NCI-H526 (cell line): ENCODE results near the gene CACNA1B.

Source experiments
- DNase-seq, 2 experiments: peaks; one replicate each; lab custom pipeline; 2025; lab: John Stamatoyannopoulos, UW

The CACNA1B gene

GRCh38 chr9:138040446-138041430, 163.2 kb downstream of the CACNA1B start:
- DNase-seq = no peak

GRCh38 chr9:138042146-138042545, 164.6 kb downstream of the CACNA1B start:
- DNase-seq = no peak

GRCh38 chr9:138042640-138043039, 165.1 kb downstream of the CACNA1B start:
- no peak for DNase-seq

DNA sequence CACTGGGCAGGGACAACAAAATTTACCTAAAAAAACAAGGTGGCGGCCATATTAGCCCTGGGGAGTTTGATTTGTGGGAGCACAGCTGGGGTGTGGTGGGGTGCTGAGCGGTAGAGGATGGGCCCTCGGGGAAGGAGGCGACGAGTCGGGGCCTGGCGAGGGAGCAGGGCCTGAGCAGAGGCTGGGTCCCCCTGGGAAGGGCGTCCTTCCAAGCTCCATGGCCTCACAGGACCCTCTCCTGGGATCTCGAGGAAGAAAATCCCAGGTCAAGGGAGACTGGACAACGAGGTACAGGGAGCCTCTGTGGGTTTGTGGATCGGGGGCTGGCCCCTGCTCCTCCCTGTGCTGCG, 165.5 kb downstream of the CACNA1B start:
- DNase-seq = no peak

- peak in 1 of 2 experiments; percentile 36 for DNase-seq
Measured at GRCh38 chr9:138043411-138044345, 166.1 kb downstream of the CACNA1B start.

DNA sequence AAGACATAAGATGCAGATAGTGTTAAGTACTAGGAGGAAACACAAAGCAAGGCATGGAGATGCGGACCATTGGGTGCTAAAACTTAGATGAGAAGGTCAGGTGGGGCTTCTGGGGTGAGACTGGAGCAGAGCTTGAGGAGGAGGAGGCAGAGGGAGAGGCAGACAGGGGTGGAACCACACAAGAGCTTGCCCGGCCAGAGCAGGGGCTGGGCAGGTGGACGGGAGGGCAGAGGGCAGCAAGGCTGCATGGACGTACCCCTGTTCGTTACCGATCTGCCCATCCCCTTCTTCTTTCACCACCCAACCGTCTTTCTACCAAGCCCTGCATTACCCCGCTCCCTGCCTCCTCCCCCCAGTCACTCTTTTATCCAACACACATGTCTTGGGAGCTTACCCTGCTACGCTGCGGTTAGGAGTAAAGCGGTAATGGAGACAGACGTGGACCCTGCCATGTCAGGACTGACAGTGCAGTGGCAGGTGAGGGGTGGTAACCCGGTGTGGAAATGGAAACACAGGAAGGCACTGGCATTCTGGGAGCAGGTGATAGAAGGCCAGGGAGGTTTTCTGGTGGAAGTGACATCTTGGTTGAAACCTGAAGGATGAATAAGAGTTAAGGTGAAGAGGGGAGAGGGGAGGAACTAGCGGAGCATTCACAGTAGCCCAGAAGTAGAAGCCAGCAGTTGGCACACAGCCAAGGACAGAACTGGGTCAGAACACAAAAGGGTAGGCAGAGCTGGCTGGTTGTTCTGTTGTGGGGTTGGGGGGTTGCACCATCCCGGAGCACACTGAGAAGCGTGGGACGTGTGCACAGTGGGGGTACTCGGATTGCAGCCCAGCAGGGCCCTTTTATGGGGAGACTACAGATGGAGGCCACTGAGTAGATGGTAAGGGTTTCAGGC, 167.2 kb downstream of the CACNA1B start:
- no peak for DNase-seq

- DNase-seq = no peak
Measured at GRCh38 chr9:138045541-138046490, 168.2 kb downstream of the CACNA1B start.

- DNase-seq = no peak
Measured at GRCh38 chr9:138046641-138047301, 169.2 kb downstream of the CACNA1B start.

DNA sequence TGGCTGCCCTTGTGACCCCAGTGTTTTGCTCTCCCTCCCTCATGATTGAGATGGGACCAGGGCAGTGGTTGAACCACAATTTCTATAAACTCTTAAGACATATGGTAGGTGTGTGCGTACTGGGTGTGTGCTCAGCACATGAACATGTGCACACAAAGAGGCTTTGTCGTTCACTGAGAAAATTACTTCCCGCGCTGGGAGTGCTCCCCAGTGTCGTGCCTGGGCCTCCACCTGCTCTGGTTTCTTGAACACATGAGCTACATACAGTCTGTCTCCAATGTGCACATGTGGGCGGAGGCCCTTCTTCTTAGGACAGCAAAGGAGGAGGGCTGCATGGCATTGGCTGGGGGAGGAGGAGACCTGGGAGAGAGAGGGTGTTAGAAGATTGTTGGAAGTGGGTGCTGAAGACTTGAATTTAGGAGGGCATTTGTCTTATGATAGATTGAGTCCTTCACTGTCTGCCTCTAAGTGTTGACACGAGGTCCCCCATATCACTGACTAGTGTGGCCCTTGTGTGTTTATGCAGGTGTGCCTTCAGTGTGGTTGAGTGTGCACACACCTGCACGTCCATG, 170.0 kb downstream of the CACNA1B start:
- no peak for DNase-seq

- no peak for DNase-seq
Measured at GRCh38 chr9:138048184-138048583, 170.6 kb downstream of the CACNA1B start.

- no peak for DNase-seq
Measured at GRCh38 chr9:138049085-138049778, 171.7 kb downstream of the CACNA1B start.

- no peak for DNase-seq
Measured at GRCh38 chr9:138049779-138050471, 172.3 kb downstream of the CACNA1B start.

DNA sequence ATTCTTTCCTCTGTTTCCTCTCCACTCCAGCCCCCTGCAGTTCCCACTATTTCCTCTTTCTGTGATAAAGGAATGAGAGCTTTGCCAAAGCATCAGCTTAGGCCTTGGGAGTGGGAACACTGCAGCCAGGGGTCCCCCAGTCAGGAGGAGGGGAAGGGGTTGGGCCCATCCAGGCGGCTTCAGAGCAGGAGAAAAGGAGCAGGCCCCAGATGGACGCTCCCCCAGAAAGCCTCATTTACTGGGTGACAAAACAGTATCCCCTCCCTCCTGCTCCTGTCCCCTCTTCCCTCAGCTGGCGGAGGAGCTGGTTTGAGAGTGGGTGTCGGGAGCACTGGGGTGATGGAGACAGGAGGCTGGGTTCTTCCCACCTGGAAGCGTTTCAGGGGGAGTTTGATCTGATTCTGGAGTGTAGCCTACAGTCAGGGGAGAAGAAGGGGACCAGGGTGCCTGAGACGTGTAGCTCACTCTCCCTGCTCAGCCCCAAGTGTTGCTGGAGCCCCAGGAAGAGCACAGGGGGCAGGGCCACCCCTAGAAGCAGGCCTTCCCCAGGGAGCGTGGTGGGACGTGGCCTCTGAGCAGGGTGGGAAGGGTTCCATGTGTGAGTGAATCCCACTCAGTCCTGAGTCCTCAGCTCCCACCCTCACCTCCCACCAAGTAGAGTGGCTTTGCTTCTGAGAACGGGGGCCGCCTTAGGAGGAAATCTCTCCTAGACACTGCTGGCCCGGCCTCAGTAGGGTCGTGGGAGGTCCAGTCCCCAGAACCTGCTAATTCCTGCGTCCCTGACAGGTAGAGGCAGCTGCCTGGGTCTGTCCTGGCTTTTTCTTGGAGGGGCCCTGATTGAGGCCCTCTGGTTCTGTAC, 173.1 kb downstream of the CACNA1B start:
- DNase-seq = no peak

DNA sequence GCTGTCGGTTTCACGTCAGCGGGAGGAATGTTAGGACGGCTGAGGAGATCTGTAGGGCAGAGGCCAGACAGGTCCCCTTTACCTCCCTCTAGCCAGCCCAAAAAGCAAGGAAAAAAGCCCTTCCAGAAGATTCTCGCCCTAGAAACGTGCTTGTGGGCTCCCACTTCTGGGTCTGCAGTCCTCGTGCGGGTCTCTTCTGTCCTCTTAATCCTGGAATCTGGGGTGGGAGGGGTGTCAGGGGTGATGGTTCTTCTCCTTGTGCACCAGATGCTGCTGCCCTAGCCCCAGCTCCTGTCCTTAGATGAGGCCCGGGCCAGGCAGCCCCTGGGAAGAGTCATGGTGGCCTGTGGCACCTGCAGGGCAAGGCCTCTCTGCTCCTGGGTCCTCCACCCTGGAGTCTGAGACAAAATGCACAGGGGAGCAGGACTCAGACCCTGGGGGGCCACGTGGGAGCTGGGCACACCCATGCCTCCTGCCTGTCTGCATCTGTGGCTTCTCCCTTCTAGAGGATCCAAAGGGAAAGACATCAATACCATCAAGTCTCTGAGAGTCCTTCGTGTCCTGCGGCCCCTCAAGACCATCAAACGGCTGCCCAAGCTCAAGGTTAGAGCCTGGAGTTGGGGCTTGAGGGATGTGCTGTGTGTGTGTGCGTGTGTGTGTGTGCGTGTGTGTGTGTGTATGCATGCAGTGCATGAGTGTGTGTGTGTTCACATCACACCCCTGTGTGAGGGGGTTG, 174.2 kb downstream of the CACNA1B start:
- DNase-seq = no peak

GRCh38 chr9:138052322-138052615, 174.7 kb downstream of the CACNA1B start:
- no peak for DNase-seq

- no peak for DNase-seq
Measured at GRCh38 chr9:138052635-138053320, 175.2 kb downstream of the CACNA1B start.
